ENCODE measurements around the gene ACER3. TPM values are rescaled to one million over a fixed set of nuclear protein-coding genes. Genes with fewer than 3 reads are reported as not detected.

Gene ACER3
- total RNA-seq, 1 donor, result 15.3 TPM

DNA sequence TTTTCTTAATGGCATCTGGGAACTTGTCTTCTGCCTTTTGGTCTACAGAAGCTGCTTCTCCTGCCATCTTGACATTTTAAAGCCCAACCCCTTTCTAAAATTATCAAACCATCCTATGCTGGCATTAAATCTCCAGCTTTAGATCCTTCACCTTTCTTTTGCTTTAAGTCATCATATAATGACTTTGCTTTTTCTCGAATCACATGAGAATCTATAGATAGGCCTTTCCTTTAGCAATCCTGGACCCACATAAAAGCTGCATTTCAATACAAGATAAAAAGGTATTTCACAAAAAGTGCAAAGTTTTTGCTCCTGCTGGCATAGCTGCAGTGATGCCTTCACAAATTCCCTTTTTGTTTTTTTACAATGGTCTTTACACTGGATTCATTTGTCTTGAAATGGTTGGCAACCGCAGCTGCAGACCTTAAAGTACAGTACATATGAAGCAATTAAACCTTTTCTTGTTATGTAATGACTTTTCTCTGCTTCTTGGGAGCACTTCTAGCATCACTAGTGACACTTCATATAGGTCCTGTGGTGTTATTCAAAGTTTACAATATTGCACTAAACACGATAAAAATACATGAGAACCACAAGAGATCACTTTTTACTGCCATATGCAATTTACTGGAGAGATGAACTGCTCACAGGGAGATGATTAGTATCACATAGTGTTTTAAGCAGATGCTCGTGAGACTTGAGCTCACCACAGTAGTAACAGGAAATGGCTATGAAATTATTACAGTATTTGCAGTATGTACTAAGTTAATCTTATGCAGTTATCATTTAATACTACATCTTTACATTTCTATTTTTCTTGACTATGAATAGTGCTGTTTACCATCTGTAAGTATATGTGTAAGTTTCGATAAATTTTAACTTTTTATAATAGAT lies 41.6 kb downstream of the ACER3 start:
- TF ChIP-seq, protein P1, sequence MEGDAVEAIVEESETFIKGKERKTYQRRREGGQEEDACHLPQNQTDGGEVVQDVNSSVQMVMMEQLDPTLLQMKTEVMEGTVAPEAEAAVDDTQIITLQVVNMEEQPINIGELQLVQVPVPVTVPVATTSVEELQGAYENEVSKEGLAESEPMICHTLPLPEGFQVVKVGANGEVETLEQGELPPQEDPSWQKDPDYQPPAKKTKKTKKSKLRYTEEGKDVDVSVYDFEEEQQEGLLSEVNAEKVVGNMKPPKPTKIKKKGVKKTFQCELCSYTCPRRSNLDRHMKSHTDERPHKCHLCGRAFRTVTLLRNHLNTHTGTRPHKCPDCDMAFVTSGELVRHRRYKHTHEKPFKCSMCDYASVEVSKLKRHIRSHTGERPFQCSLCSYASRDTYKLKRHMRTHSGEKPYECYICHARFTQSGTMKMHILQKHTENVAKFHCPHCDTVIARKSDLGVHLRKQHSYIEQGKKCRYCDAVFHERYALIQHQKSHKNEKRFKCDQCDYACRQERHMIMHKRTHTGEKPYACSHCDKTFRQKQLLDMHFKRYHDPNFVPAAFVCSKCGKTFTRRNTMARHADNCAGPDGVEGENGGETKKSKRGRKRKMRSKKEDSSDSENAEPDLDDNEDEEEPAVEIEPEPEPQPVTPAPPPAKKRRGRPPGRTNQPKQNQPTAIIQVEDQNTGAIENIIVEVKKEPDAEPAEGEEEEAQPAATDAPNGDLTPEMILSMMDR (IDR thresholded peaks at IDR 0.05; ENCODE audit: insufficient read depth, low read length), result no peak
- no peak overlapping the region for H3K4me3 ChIP-seq (ENCODE audit: low read depth, low read length)
- no peak for DNase-seq (ENCODE audit: low read depth)

DNA sequence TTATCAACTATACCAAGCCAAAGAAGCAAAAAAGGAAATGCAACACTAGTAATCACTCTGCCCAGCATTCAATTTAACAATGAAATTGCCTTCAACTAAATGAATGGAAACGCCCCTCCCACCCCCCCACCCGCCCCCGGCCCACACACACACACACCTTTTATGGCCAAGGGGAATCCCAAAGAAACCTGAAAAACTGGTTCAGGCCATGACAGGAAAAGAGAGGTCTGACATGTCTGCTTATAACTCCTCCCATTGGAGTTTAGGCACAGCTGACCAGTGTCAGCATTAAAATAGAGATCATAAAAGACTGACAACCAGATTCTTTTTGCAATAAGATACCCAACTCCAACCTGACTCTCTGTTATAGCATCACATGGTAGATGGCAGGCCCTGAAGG lies 42.6 kb downstream of the ACER3 start:
- DNase-seq (ENCODE audit: low read depth), result no peak
- TF ChIP-seq, protein P1 (IDR thresholded peaks at IDR 0.05; ENCODE audit: insufficient read depth, low read length), result no peak
- H3K4me3 ChIP-seq (ENCODE audit: low read depth, low read length), result no peak overlapping the region

DNA sequence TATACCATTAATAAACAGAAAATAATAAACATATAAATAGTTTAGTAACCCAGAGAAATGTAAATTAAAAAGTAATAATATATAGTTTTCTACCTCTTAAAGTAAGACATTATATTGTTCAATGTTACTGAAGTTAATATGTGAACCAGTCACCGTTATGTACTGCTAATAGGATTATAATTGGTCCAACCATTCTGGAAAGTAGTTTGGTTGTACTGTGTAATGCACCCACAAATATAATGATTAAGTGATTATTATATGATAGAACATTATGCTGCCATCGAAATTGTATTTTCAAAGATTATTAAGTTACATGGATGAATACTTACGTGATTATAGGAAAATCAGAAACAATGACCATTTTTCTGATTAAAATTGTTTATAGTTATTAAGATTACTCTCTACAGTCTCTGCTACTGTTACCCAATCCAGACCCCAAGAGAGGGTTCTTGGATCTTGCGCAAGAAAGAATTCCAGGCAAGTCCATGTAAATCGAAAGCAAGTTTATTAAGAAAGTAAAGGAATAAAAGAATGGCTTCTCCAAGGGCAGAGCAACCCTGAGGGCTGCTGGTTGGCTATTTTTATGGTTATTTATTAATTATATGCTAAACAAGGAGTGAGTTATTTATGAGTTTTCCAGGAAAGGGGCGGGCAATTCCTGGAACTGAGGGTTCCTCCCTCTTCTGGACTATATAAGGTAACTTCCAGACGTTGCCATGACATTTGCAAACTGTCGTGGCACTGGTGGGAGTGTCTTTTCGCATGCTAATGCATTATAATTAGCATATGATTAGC lies 50.1 kb downstream of the ACER3 start:
- TF ChIP-seq, protein P1 (IDR thresholded peaks at IDR 0.05; ENCODE audit: insufficient read depth, low read length), result no peak
- peak; percentile 67 for DNase-seq (ENCODE audit: low read depth)
- H3K4me3 ChIP-seq (ENCODE audit: low read depth, low read length), result no peak overlapping the region

DNA sequence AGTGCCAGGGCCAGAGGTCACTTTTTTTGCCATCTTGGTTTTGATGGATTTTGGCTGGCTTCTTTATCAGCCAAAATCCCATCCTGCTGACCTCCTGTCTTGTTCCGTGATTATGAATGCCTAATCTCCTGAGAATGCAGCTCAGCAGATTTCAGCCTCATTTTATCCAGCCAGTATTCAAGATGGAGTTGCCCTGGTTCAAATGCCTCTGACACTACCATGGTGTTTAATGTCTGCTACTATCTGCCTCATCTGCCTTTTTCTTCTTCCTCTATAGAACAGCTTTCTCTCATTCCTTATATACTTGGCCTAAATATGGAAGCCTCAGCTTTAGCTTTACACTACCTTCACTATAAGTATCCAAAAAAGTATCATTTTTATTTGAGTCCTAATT lies 50.7 kb downstream of the ACER3 start:
- H3K4me3 ChIP-seq (ENCODE audit: low read depth, low read length), result no peak overlapping the region
- TF ChIP-seq, protein P1 (IDR thresholded peaks at IDR 0.05; ENCODE audit: insufficient read depth, low read length), result no peak
- no peak for DNase-seq (ENCODE audit: low read depth)

DNA sequence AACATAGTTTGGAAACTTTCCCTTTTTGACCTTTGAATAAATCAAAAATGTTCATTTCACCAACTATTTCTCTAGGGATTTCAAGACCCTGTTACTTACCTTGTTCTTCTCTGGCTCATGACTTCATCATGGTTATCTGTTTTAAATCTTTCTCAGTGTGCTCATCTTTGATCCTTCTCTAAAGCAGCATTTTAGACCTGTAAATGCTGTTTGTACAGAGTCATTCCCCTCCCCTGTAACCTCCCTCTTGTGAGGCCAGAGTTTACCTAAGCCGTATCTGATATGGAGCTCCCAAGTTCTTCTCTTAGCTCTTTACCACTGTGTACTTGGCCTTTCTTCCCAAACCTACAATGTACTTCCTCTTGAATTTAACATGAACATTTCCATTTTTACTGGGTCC lies 56.0 kb downstream of the ACER3 start:
- no peak for DNase-seq (ENCODE audit: low read depth)
- TF ChIP-seq, protein P1 (IDR thresholded peaks at IDR 0.05; ENCODE audit: insufficient read depth, low read length), result no peak

DNA sequence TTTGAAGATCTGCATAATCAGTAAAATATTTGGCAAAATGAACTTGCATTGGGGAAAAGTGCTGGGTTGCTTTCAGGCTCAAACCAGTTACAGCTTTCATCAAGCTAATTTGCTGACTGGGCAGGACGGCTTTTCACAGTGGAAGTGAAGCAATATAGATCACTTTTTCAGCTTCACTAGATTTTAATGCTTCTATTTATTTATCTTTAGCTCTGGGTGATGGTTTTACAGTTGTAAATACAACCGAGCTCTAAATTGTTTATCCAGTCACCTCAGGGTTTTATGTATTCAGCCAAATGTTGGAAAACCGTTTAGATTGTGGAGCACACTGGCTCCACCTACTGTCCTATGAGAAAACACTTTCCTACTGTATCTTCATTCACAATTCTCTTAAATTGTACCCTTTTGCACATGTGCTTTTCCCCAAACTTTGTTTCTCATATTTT lies 58.2 kb downstream of the ACER3 start:
- DNase-seq (ENCODE audit: low read depth), result peak; percentile 79
- H3K4me3 ChIP-seq (ENCODE audit: low read depth, low read length), result no peak overlapping the region
- TF ChIP-seq, protein P1 (IDR thresholded peaks at IDR 0.05; ENCODE audit: insufficient read depth, low read length), result peak; percentile 78

More for the DNA sequence above, 56.0 kb downstream of the ACER3 start:
- H3K4me3 ChIP-seq (ENCODE audit: low read depth, low read length), result no peak overlapping the region

All from fibroblast of the aortic adventitia (primary cell).